ENCODE results near the gene BEX3.
"Not testable (repeated sequence)": the region's sequence is repeated elsewhere in the genome, so short reads cannot be mapped to it uniquely, and the experiment has no call there.

BEX3 gene

GRCh38 chrX:103359605-103360004, 16.7 kb upstream of the BEX3 start:
- not testable (repeated sequence) for H3K4me2 ChIP-seq (ENCODE audit: low read length); H3K27ac ChIP-seq (ENCODE audit: low read depth, low read length); H3K4me3 ChIP-seq (ENCODE audit: low read length); H2AK5ac ChIP-seq (ENCODE audit: low read length); H4K8ac ChIP-seq (ENCODE audit: low read depth, low read length); H3K56ac ChIP-seq (ENCODE audit: low read length); H3K23ac ChIP-seq (ENCODE audit: low read length); H4K5ac ChIP-seq (ENCODE audit: low read length); H3K4me1 ChIP-seq (ENCODE audit: control insufficient read depth, low read depth, low read length); H2BK15ac ChIP-seq (replicated peaks; ENCODE audit: low read depth); H3K79me1 ChIP-seq (ENCODE audit: low read length); DNase-seq; H3K79me2 ChIP-seq (ENCODE audit: control insufficient read depth, insufficient read depth, low read length); H2BK120ac ChIP-seq (ENCODE audit: low read depth, low read length); H3K9ac ChIP-seq (ENCODE audit: low read length); H3K36me3 ChIP-seq (ENCODE audit: control insufficient read depth, insufficient read depth, low read length); H3K18ac ChIP-seq (ENCODE audit: low read length); H2BK5ac ChIP-seq (ENCODE audit: low read length); H3K27me3 ChIP-seq (ENCODE audit: insufficient read depth, low read length, poor library complexity); H3K4ac ChIP-seq (ENCODE audit: low read depth, low read length)
- WGBS (ENCODE audit: extremely low coverage, insufficient coverage, low lambda C conversion rate): no CpG with 5 or more reads among the region's 3 CpGs

GRCh38 chrX:103360092-103360491, 16.2 kb upstream of the BEX3 start:
- Histone ChIP-seq H3K36me3 (ENCODE audit: control insufficient read depth, insufficient read depth, low read length) (no peaks in the 10 kb centered on the region), H3K56ac (ENCODE audit: low read length) (no peak overlapping the region), H3K27ac (ENCODE audit: low read depth, low read length) (no peak overlapping the region), H3K4me2 (ENCODE audit: low read length) (no peak overlapping the region), H2BK5ac (ENCODE audit: low read length) (no peak overlapping the region), H3K79me2 (ENCODE audit: control insufficient read depth, insufficient read depth, low read length) (peaks cover 8% of the 10 kb centered on the region), H3K4me3 (ENCODE audit: low read length) (no peak overlapping the region), H2BK120ac (ENCODE audit: low read depth, low read length) (no peak overlapping the region), H4K8ac (ENCODE audit: low read depth, low read length) (no peak overlapping the region), H3K4ac (ENCODE audit: low read depth, low read length) (no peak overlapping the region), H3K9ac (ENCODE audit: low read length) (no peak overlapping the region), H3K79me1 (ENCODE audit: low read length) (no peaks in the 10 kb centered on the region), H3K27me3 (ENCODE audit: insufficient read depth, low read length, poor library complexity) (no peaks in the 10 kb centered on the region), H3K23ac (ENCODE audit: low read length) (no peak overlapping the region), H4K5ac (ENCODE audit: low read length) (no peak overlapping the region), H2BK15ac (replicated peaks; ENCODE audit: low read depth) (no peak overlapping the region), H3K18ac (ENCODE audit: low read length) (no peak overlapping the region), H3K4me1 (ENCODE audit: control insufficient read depth, low read depth, low read length) (no peaks in the 10 kb centered on the region), H2AK5ac (ENCODE audit: low read length) (no peak overlapping the region)
- DNase-seq: no peak
- WGBS (ENCODE audit: extremely low coverage, insufficient coverage, low lambda C conversion rate): no CpG with 5 or more reads among the region's 2 CpGs

GRCh38 chrX:103360916-103361315, 15.4 kb upstream of the BEX3 start:
- no CpG with 5 or more reads among the region's 2 CpGs for WGBS (ENCODE audit: extremely low coverage, insufficient coverage, low lambda C conversion rate)
- no peak for DNase-seq
- no peak overlapping the region for H3K9ac ChIP-seq (ENCODE audit: low read length)

GRCh38 chrX:103361798-103362197, 14.5 kb upstream of the BEX3 start:
- no peak overlapping the region for H4K5ac ChIP-seq (ENCODE audit: low read length)
- H2BK120ac ChIP-seq (ENCODE audit: low read depth, low read length): no peak overlapping the region
- H3K27ac ChIP-seq (ENCODE audit: low read depth, low read length): no peak overlapping the region
- no peaks in the 10 kb centered on the region for H3K27me3 ChIP-seq (ENCODE audit: insufficient read depth, low read length, poor library complexity)
- WGBS (ENCODE audit: extremely low coverage, insufficient coverage, low lambda C conversion rate): no CpG with 5 or more reads among the region's 1 CpG
- H3K4me1 ChIP-seq (ENCODE audit: control insufficient read depth, low read depth, low read length): no peaks in the 10 kb centered on the region
- H3K4ac ChIP-seq (ENCODE audit: low read depth, low read length): no peak overlapping the region
- H3K79me2 ChIP-seq (ENCODE audit: control insufficient read depth, insufficient read depth, low read length): peaks cover 5% of the 10 kb centered on the region
- no peak for DNase-seq
- no peaks in the 10 kb centered on the region for H3K36me3 ChIP-seq (ENCODE audit: control insufficient read depth, insufficient read depth, low read length)
- no peak overlapping the region for H3K4me2 ChIP-seq (ENCODE audit: low read length)
- H3K23ac ChIP-seq (ENCODE audit: low read length): no peak overlapping the region
- H3K79me1 ChIP-seq (ENCODE audit: low read length): no peaks in the 10 kb centered on the region
- H4K8ac ChIP-seq (ENCODE audit: low read depth, low read length): no peak overlapping the region
- no peak overlapping the region for H2BK5ac ChIP-seq (ENCODE audit: low read length)
- H2BK15ac ChIP-seq (replicated peaks; ENCODE audit: low read depth): no peak overlapping the region
- no peak overlapping the region for H3K9ac ChIP-seq (ENCODE audit: low read length)
- no peak overlapping the region for H3K4me3 ChIP-seq (ENCODE audit: low read length)
- H3K18ac ChIP-seq (ENCODE audit: low read length): no peak overlapping the region
- H2AK5ac ChIP-seq (ENCODE audit: low read length): no peak overlapping the region
- H3K56ac ChIP-seq (ENCODE audit: low read length): no peak overlapping the region

More at GRCh38 chrX:103360916-103361315, 15.4 kb upstream of the BEX3 start:
- H4K5ac ChIP-seq (ENCODE audit: low read length): no peak overlapping the region
- no peaks in the 10 kb centered on the region for H3K27me3 ChIP-seq (ENCODE audit: insufficient read depth, low read length, poor library complexity)
- H3K4ac ChIP-seq (ENCODE audit: low read depth, low read length): no peak overlapping the region
- H3K4me3 ChIP-seq (ENCODE audit: low read length): no peak overlapping the region
- no peak overlapping the region for H3K27ac ChIP-seq (ENCODE audit: low read depth, low read length)
- H3K56ac ChIP-seq (ENCODE audit: low read length): no peak overlapping the region
- no peak overlapping the region for H2AK5ac ChIP-seq (ENCODE audit: low read length)
- H3K18ac ChIP-seq (ENCODE audit: low read length): no peak overlapping the region
- no peaks in the 10 kb centered on the region for H3K4me1 ChIP-seq (ENCODE audit: control insufficient read depth, low read depth, low read length)
- H3K79me2 ChIP-seq (ENCODE audit: control insufficient read depth, insufficient read depth, low read length): peaks cover 8% of the 10 kb centered on the region
- no peak overlapping the region for H2BK5ac ChIP-seq (ENCODE audit: low read length)
- no peak overlapping the region for H3K23ac ChIP-seq (ENCODE audit: low read length)
- no peak overlapping the region for H3K4me2 ChIP-seq (ENCODE audit: low read length)
- no peak overlapping the region for H4K8ac ChIP-seq (ENCODE audit: low read depth, low read length)
- H2BK15ac ChIP-seq (replicated peaks; ENCODE audit: low read depth): no peak overlapping the region
- no peaks in the 10 kb centered on the region for H3K79me1 ChIP-seq (ENCODE audit: low read length)
- no peaks in the 10 kb centered on the region for H3K36me3 ChIP-seq (ENCODE audit: control insufficient read depth, insufficient read depth, low read length)
- no peak overlapping the region for H2BK120ac ChIP-seq (ENCODE audit: low read depth, low read length)

GRCh38 chrX:103362474-103362873, 13.9 kb upstream of the BEX3 start:
- peak; percentile 89 for DNase-seq
- no peak overlapping the region for H2BK120ac ChIP-seq (ENCODE audit: low read depth, low read length)
- no peak overlapping the region for H3K23ac ChIP-seq (ENCODE audit: low read length)
- no peak overlapping the region for H2BK5ac ChIP-seq (ENCODE audit: low read length)
- H3K9ac ChIP-seq (ENCODE audit: low read length): no peak overlapping the region
- H3K27me3 ChIP-seq (ENCODE audit: insufficient read depth, low read length, poor library complexity): no peaks in the 10 kb centered on the region
- no peak overlapping the region for H3K4me3 ChIP-seq (ENCODE audit: low read length)
- H3K56ac ChIP-seq (ENCODE audit: low read length): no peak overlapping the region
- H3K4me1 ChIP-seq (ENCODE audit: control insufficient read depth, low read depth, low read length): no peaks in the 10 kb centered on the region
- no peak overlapping the region for H3K4me2 ChIP-seq (ENCODE audit: low read length)
- H3K27ac ChIP-seq (ENCODE audit: low read depth, low read length): no peak overlapping the region
- H4K5ac ChIP-seq (ENCODE audit: low read length): no peak overlapping the region
- H3K79me2 ChIP-seq (ENCODE audit: control insufficient read depth, insufficient read depth, low read length): no peaks in the 10 kb centered on the region
- H4K8ac ChIP-seq (ENCODE audit: low read depth, low read length): no peak overlapping the region
- no peak overlapping the region for H2AK5ac ChIP-seq (ENCODE audit: low read length)
- WGBS (ENCODE audit: extremely low coverage, insufficient coverage, low lambda C conversion rate): no CpG with 5 or more reads among the region's 1 CpG
- no peaks in the 10 kb centered on the region for H3K36me3 ChIP-seq (ENCODE audit: control insufficient read depth, insufficient read depth, low read length)
- H2BK15ac ChIP-seq (replicated peaks; ENCODE audit: low read depth): no peak overlapping the region
- no peak overlapping the region for H3K18ac ChIP-seq (ENCODE audit: low read length)
- no peak overlapping the region for H3K4ac ChIP-seq (ENCODE audit: low read depth, low read length)
- H3K79me1 ChIP-seq (ENCODE audit: low read length): no peaks in the 10 kb centered on the region

- no peaks in the 10 kb centered on the region for H3K79me2 ChIP-seq (ENCODE audit: control insufficient read depth, insufficient read depth, low read length)
- H3K56ac ChIP-seq (ENCODE audit: low read length): no peak overlapping the region
- H2BK15ac ChIP-seq (replicated peaks; ENCODE audit: low read depth): no peak overlapping the region
- no peaks in the 10 kb centered on the region for H3K4me1 ChIP-seq (ENCODE audit: control insufficient read depth, low read depth, low read length)
- no peak overlapping the region for H3K18ac ChIP-seq (ENCODE audit: low read length)
- no peak overlapping the region for H4K8ac ChIP-seq (ENCODE audit: low read depth, low read length)
- H3K23ac ChIP-seq (ENCODE audit: low read length): no peak overlapping the region
- no peak overlapping the region for H3K4me2 ChIP-seq (ENCODE audit: low read length)
- no peaks in the 10 kb centered on the region for H3K36me3 ChIP-seq (ENCODE audit: control insufficient read depth, insufficient read depth, low read length)
- H3K27me3 ChIP-seq (ENCODE audit: insufficient read depth, low read length, poor library complexity): no peaks in the 10 kb centered on the region
- H3K79me1 ChIP-seq (ENCODE audit: low read length): no peaks in the 10 kb centered on the region
- no peak overlapping the region for H2BK5ac ChIP-seq (ENCODE audit: low read length)
- no peak overlapping the region for H3K4me3 ChIP-seq (ENCODE audit: low read length)
- no CpG with 5 or more reads among the region's 2 CpGs for whole genome bisulfite sequencing (ENCODE audit: extremely low coverage, insufficient coverage, low lambda C conversion rate)
- no peak for DNase-seq
- H2BK120ac ChIP-seq (ENCODE audit: low read depth, low read length): no peak overlapping the region
- no peak overlapping the region for H3K27ac ChIP-seq (ENCODE audit: low read depth, low read length)
- H3K4ac ChIP-seq (ENCODE audit: low read depth, low read length): no peak overlapping the region
- H3K9ac ChIP-seq (ENCODE audit: low read length): no peak overlapping the region
- no peak overlapping the region for H2AK5ac ChIP-seq (ENCODE audit: low read length)
- no peak overlapping the region for H4K5ac ChIP-seq (ENCODE audit: low read length)
These were observed 13.3 kb upstream of the BEX3 start for GRCh38 chrX:103363046-103363445.
